HG03558 (cell line): ENCODE measurements around the gene OLIG2.

Experiments
- ATAC-seq: cut with Tn5 transposase; IDR thresholded peaks from one replicate; pipeline ENCODE4 v1.9.1; 2021; ENCODE audit warnings: moderate number of reproducible peaks; ENCODE audit not compliant: unreplicated experiment; ENCODE audit errors: extremely low read depth

Gene OLIG2

DNA sequence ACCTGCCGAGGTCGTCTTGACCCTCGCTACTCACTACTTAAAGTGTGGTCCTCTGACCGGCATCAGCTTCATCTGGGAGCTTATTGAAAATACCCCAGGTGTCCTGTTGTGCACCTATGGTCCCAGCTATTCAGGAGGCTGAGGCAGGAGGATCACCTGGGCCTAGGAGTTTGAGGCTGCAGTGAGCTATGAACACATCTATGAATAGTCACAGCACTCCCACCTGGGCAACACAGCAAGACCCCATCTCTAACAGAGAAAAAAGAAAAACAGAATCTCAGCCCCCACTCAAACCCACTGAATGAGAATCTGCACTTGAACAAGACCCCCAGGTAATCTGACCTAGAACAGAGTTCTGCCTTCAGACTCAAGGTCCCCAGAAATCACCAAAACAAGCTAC lies 35.5 kb downstream of the OLIG2 start:
- ATAC-seq, result no peak

DNA sequence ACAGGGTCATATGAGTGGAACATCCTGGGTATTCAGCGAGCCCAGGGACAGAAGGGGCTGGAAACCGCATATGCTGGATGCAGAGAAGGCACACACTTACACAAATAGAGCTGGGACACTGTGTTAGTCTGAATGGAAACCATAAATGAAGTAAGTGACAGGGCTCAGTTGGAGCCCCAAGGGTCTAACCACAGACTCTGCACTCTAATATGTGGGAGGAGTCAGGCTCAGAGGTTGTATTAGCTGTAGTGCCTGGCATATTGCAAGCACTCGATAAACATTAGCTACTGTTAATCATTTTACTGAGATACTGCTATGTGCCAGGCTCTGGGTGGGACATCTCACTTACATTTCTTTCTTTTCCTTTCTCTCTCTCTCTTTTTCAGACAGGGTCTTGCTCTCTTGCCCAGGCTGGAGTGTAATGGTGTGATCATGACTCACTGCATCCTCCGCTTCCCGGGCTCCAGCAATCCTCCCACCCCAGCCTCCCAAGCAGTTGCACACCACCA lies 37.7 kb downstream of the OLIG2 start:
- no peak for ATAC-seq

DNA sequence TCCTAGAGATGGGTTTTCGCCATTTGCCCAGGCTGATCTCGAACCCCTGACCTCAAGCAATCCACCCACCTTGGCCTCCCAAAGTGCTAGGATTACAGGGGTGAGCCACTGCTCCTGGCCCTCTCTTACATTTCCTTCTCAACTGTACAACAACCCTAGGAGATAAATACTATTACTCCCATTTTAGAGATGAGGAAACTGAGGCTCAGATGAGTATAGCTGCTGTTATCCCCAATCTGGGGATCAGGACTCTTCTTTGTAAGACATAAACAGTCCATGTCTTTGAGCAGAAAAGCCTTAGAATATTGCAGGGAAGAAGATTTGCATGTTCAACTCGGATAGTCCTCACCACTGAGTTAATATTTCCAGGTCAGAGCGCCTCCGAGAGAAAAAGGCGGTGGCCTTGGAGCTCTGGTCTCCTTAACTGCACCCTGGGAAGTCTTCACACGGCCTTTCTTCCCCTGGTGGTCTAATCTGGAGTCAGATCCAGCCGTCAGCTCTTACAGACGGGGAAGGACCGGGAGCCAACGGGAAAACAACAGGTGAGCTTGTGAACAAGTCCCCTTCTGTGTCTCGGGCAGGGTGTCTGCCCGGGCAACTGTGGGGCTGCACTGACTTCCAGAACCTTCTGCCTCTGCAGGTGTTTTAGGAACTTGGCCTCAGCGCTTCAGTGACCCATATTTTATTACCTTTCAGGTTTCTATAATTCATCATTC lies 38.3 kb downstream of the OLIG2 start:
- ATAC-seq, result no peak

DNA sequence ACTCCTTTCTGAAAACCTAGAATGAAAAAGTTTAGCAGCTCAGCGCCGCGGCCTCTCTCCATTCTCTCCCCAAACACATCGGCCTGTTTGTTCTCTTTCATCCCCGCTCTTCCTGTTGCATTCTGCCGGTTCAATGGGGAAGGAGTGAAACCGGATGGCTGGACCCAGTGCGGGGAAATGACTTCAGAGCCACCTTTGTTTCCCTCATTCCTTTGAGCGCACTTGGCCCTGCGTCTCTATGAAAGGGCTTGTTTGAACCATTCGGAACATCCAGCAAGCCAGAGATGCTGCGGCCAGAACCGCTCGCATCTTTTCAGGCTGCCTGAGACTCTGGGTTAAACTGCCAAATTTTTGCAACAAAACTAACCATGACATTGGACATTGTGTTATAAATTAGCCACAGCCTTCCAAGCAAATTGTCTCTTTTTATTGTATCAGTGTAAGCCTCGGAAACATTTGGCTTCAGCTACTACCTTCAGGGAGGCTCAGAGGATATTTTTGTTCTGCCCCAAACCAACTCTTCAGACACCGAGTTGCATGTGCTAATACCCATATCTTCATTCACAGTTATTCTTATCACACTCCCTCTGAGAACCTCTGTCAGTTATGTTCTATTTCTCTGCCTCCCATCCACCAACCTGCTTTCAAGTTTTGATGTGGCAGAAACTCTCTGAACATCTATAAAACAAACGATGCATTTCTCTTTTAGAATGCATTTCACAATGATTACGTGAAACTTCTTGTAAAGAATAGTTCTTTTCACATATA lies 39.1 kb downstream of the OLIG2 start:
- no peak for ATAC-seq

DNA sequence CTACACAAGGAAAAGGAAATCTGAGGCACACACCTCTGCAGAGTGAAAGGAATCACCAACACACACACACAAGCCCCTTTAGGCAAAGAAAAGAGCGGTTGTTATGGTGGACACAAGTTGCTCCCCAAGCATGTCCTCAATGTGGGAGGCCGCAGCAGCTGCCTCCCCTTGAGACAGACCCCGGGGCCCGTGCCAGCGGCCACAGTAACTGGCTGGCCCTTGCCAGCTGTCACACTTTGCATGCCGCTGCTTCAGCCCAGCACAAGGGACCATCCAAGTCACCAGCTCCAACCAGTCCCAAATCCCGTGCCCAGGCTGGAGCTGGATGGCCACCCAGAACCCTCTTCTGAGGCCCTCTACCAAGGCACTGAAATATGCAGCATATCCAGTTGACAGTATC lies 41.3 kb downstream of the OLIG2 start:
- no peak for ATAC-seq

DNA sequence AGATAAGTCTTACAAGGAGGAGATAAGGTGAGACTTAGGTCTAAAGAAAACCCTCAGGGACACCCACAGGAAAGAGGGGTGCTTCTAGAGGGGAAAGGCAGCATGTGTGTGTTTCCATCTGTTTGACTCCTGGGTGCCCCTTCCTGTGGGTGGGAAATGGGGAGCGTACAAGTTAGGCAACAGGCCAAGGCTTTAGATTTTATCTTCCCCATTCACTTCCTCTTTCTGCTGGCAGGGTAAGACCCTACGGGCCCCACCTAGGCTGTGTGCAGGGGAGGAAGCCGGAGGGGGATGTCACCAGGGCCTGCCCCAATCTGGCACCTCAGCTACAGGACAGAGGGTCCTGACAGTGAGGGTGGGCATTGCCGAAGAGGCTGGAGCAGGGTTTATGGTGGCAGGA lies 41.7 kb downstream of the OLIG2 start:
- ATAC-seq, result no peak

DNA sequence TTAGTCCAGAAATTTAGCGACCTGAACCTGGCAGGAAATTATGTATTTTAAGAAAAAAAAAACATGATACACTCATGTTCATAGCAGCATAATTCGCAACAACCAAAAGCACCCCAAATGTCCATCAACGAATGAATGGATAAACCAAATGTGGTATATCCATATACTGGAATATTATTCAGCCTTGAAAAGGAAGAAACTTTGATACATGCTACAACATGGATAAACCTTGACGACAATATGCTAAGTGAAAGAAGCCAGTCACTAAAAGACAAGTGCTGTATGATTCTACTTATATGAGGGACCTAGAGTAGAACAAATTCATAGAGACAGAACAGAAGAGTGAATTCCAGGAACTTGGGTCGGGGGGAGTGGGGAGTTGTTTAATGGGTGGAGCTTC lies 43.5 kb downstream of the OLIG2 start:
- no peak for ATAC-seq

DNA sequence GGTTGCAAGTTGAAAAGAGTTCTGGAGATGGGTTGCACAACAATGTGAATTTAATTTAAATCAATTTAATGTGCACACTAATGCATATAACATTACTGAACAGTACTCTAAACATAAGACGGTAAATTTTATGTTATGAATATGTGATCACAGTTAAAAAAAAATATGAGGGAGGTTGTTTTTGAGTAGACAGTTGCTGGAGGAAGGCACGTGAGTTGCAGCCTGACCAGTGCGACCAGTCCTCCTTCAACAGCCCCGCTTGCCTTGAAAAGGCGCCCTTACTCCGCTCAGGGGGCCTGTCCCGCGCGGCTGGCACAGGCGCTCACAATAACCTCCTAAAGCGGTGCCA lies 43.9 kb downstream of the OLIG2 start:
- ATAC-seq, result no peak

DNA sequence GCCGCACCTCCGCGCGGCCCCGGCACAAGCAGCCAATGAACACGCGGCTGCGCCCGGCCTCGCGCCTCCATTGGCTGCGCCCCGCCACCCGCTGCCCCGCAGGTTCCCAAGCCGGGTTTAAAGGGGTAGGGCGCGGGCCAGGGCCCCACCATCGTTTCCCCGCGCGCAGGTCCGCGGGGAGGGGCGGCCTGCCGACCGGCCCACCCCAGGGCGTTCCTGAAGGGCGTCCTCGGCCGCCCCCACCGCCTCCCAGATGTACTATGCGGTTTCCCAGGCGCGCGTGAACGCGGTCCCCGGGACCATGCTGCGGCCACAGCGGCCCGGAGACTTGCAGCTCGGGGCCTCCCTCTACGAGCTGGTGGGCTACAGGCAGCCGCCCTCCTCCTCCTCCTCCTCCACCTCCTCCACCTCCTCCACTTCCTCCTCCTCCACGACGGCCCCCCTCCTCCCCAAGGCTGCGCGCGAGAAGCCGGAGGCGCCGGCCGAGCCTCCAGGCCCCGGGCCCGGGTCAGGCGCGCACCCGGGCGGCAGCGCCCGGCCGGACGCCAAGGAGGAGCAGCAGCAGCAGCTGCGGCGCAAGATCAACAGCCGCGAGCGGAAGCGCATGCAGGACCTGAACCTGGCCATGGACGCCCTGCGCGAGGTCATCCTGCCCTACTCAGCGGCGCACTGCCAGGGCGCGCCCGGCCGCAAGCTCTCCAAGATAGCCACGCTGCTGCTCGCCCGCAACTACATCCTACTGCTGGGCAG lies 44.4 kb downstream of the OLIG2 start, which contains the start of gene OLIG1:
Gene OLIG1, plus strand, starts transcription at position 148 of the 750 bp plus-strand sequence. Its CDS starts 106 bp downstream, at position 254.
- no peak for ATAC-seq

DNA sequence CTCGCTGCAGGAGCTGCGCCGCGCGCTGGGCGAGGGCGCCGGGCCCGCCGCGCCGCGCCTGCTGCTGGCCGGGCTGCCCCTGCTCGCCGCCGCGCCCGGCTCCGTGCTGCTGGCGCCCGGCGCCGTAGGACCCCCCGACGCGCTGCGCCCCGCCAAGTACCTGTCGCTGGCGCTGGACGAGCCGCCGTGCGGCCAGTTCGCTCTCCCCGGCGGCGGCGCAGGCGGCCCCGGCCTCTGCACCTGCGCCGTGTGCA lies 44.9 kb downstream of the OLIG2 start:
- ATAC-seq, result no peak

DNA sequence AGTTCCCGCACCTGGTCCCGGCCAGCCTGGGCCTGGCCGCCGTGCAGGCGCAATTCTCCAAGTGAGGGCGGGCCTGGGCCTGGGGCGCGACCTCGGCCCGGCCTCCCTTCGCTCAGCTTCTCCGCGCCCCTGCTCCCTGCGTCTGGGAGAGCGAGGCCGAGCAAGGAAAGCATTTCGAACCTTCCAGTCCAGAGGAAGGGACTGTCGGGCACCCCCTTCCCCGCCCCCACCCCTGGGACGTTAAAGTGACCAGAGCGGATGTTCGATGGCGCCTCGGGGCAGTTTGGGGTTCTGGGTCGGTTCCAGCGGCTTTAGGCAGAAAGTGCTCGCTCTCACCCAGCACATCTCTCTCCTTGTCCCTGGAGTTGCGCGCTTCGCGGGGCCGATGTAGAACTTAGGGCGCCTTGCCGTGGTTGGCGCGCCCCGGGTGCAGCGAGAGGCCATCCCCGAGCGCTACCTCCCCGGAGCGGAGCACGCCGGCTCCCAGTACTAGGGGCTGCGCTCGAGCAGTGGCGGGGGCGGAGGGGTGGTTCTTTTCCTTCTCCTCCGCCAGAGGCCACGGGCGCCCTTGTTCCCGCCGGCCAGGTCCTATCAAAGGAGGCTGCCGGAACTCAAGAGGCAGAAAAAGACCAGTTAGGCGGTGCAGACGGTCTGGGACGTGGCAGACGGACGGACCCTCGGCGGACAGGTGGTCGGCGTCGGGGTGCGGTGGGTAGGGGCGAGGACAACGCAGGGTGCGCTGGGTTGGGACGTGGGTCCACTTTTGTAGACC lies 45.4 kb downstream of the OLIG2 start:
- ATAC-seq, result no peak

DNA sequence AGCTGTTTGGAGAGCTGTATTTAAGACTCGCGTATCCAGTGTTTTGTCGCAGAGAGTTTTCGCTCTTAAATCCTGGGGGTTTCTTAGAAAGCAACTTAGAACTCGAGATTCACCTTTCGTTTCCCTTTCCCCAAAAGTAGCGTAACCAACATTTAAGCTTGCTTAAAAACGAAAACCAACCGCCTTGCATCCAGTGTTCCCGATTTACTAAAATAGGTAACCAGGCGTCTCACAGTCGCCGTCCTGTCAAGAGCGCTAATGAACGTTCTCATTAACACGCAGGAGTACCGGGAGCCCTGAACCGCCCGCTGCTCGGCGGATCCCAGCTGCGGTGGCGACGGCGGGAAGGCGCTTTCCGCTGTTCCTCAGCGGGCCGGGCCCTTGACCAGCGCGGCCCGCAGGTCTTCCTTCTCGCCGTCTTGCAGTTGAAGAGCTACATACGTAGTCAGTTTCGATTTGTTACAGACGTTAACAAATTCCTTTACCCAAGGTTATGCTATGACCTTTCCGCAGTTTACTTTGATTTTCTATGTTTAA lies 46.1 kb downstream of the OLIG2 start:
- ATAC-seq, result no peak

DNA sequence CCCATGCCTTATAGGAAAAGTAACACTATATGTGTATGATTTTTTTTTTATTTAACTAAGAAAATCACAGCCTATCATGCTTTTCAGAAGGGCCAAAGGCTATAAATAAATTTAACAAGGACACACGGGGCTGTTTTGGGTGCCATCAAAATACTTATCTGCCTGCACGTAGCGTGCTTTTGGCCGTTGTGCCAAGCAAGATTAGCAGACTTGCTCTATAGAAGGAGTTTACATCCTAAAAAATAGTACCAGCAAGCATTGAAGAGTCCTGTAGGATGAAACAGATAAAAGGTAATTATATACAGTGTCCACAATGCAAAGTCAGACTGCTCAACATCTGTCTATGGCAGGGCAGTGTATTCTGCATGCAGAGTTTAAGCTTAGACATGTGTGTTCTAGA lies 47.9 kb downstream of the OLIG2 start:
- ATAC-seq, result no peak

DNA sequence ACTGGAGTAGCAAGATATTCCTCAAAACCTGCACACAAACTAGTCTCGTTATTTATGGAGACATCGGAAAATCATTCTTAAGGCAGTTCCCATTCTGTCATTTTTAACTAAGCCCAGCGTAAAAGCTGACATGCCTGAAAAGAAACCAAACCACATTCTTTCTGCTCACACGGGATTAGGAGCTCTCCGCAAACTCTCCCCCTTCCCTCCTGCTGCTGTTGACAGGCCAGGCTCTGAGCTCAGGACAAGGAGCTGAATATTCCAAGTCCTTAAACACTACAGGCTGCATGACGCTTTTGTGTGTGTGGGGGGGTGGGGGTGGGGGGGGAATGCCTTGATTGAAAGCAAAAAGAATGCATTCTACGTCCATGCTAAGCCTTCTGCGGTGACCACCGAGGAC lies 49.4 kb downstream of the OLIG2 start:
- no peak for ATAC-seq

DNA sequence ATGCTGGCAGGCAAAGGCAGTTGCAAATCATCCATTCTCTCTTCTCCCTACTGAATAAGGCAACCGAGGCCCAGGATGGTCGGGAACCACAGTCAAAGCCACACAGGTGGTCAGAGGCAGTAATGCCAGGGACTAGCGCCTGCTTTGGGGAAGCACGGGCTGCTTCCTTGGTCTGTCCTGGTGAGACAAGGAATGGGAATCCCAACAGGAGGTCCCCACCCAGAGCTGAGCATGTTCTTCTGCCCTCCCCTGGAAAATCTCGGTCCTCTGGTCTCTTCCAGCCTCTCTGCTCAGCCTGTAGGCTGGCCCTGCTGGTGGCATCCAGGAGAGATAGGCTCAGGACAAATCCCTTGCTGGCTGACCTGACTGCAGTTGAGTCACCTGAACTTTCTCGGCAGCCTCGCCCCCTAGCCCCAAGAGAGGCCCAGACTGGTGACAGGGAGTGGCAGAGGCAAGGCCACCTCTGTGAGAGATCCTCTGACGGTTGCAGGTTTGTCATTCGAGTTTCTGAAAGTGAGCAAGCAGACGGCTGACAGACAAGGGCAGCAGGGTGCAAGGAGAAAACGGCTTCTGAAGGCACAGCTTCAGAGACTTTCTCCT lies 50.0 kb downstream of the OLIG2 start:
- ATAC-seq, result no peak

DNA sequence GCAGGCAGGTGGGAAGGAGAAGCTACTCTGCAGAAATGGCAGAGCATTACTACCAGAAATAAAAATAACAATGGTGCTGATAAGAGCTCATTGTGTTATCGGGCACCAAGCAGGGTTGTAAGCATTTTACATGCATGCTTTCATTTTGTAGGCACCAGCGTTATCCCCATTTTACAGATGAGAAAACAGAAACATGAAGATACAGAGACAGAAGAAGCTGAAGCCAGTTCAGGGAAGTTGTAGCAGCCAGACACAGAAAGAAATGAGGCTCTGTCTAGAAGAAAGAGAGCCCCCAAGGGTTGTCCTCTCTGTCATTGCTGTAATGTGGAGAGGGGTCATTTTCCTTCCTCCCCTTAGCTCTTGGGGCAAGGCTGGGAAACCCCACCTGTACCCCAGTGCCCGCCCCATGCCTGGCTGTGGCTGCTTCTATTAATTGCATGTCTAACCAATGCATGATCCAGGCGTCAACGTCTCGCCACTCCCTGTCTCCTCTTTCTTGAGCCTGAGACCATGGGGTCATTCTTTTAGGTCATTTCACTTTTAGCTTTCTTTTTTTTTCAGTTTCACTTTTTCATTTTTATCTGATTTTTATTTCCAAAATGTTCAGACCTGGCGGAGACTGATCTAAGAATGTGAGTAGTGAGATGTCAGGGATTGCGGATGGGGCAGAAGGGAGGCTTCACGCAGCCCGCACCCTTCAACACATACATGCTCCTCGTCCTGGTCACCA lies 51.0 kb downstream of the OLIG2 start:
- no peak for ATAC-seq
